GM18951 (cell line): ENCODE measurements around the gene DCPS.
"Not testable (repeated sequence)": the region's sequence is repeated elsewhere in the genome, so short reads cannot be mapped to it uniquely, and the experiment has no call there.

ENCODE experiments used
- POLR2A ChIP-seq: IDR thresholded peaks from 4 replicates; pipeline ENCODE4 v1.6.1; 2011; ENCODE audit warnings: mild to moderate bottlenecking; ENCODE audit not compliant: insufficient read length, insufficient read depth; ENCODE audit errors: extremely low read depth
- in situ Hi-C: fragments of 300-500 bp; cut with MboI; formaldehyde crosslinking; loops from one replicate; pipeline ENCODE4 v1.12.0; 2022; ENCODE audit warnings: low sequenced_read_pairs, mixed read lengths, inconsistent platforms; ENCODE audit not compliant: unreplicated experiment

DCPS gene

GRCh38 chr11:126338346-126339055 is 34.6 kb downstream of the DCPS start:
- no peak for TF ChIP-seq POLR2A
- in situ Hi-C loops, result no loop called here

- TF ChIP-seq POLR2A, result no peak
- in situ Hi-C loops, result no loop called here
These were observed 35.4 kb downstream of the DCPS start for GRCh38 chr11:126339073-126339862.

GRCh38 chr11:126339863-126340434 is 36.1 kb downstream of the DCPS start:
- in situ Hi-C loops, result no loop called here

GRCh38 chr11:126340960-126341606 is 37.2 kb downstream of the DCPS start:
- in situ Hi-C loops, result no loop called here

More at GRCh38 chr11:126339863-126340434, 36.1 kb downstream of the DCPS start:
- no peak for TF ChIP-seq POLR2A

GRCh38 chr11:126341760-126342161 is 37.9 kb downstream of the DCPS start:
- in situ Hi-C loops, result no loop called here
- no peak for TF ChIP-seq POLR2A

More at GRCh38 chr11:126340960-126341606, 37.2 kb downstream of the DCPS start:
- no peak for TF ChIP-seq POLR2A

- in situ Hi-C loops, result no loop called here
These were observed 39.2 kb downstream of the DCPS start for GRCh38 chr11:126343051-126343450.

GRCh38 chr11:126344141-126345080 is 40.6 kb downstream of the DCPS start:
- TF ChIP-seq POLR2A, result no peak
- in situ Hi-C loops, result no loop called here

More at GRCh38 chr11:126343051-126343450, 39.2 kb downstream of the DCPS start:
- no peak for TF ChIP-seq POLR2A

GRCh38 chr11:126345283-126345682 is 41.4 kb downstream of the DCPS start:
- no peak for TF ChIP-seq POLR2A
- in situ Hi-C loops, result no loop called here

- no peak for TF ChIP-seq POLR2A
- in situ Hi-C loops, result no loop called here
These were observed 42.1 kb downstream of the DCPS start for GRCh38 chr11:126345759-126346585.

- in situ Hi-C loops, result no loop called here
- no peak for TF ChIP-seq POLR2A
These were observed 42.7 kb downstream of the DCPS start for GRCh38 chr11:126346586-126346940.

GRCh38 chr11:126346946-126347345 is 43.1 kb downstream of the DCPS start:
- in situ Hi-C loops, result not testable (repeated sequence)

GRCh38 chr11:126347751-126348668 is 44.1 kb downstream of the DCPS start:
- no peak for TF ChIP-seq POLR2A
- in situ Hi-C loops, result no loop called here
